HG03575 (cell line): ENCODE results near the gene PPP6R1.

ENCODE experiments used
- ATAC-seq: cut with Tn5 transposase; IDR thresholded peaks from one replicate; pipeline ENCODE4 v1.9.1; 2021; ENCODE audit not compliant: unreplicated experiment, insufficient number of reproducible peaks, low FRiP score; ENCODE audit errors: extremely low read depth

Gene PPP6R1

GRCh38 chr19:55247621-55248099 is 11.2 kb downstream of the PPP6R1 start:
- ATAC-seq, result no peak

GRCh38 chr19:55246462-55247451 is 12.1 kb downstream of the PPP6R1 start:
- no peak for ATAC-seq

- ATAC-seq, result no peak
Measured at GRCh38 chr19:55245236-55245904, 13.4 kb downstream of the PPP6R1 start.

GRCh38 chr19:55244004-55244680 is 14.7 kb downstream of the PPP6R1 start:
- ATAC-seq, result no peak

- no peak for ATAC-seq
Measured at GRCh38 chr19:55242517-55242916, 16.3 kb downstream of the PPP6R1 start.

GRCh38 chr19:55241935-55242464 is 16.8 kb downstream of the PPP6R1 start:
- ATAC-seq, result no peak

- no peak for ATAC-seq
Measured at GRCh38 chr19:55241143-55241934, 17.5 kb downstream of the PPP6R1 start.

- no peak for ATAC-seq
Measured at GRCh38 chr19:55240713-55241020, 18.1 kb downstream of the PPP6R1 start.

- no peak for ATAC-seq
Measured at GRCh38 chr19:55239004-55239403, 19.8 kb downstream of the PPP6R1 start.

- ATAC-seq, result no peak
Measured at GRCh38 chr19:55238030-55238429, 20.8 kb downstream of the PPP6R1 start.

GRCh38 chr19:55232986-55233385 is 25.8 kb downstream of the PPP6R1 start:
- no peak for ATAC-seq

- ATAC-seq, result no peak
Measured at GRCh38 chr19:55232286-55232602, 26.6 kb downstream of the PPP6R1 start.

- no peak for ATAC-seq
Measured at GRCh38 chr19:55231391-55232285, 27.2 kb downstream of the PPP6R1 start.

GRCh38 chr19:55230780-55231179 is 28.0 kb downstream of the PPP6R1 start:
- no peak for ATAC-seq

GRCh38 chr19:55230329-55230728 is 28.5 kb downstream of the PPP6R1 start:
- ATAC-seq, result no peak

- ATAC-seq, result no peak
Measured at GRCh38 chr19:55229789-55230182, 29.0 kb downstream of the PPP6R1 start.

- ATAC-seq, result no peak
Measured at GRCh38 chr19:55229145-55229788, 29.6 kb downstream of the PPP6R1 start.
